ENCODE results near the gene PCDHGC3.

Gene PCDHGC3

GRCh38 chr5:141465351-141465750 lies 10.4 kb upstream of the PCDHGC3 start:
- Histone ChIP-seq H3K4me2 (ENCODE audit: low read length) (no peak overlapping the region), H3K79me2 (ENCODE audit: control insufficient read depth, low read length) (no peaks in the 10 kb centered on the region), H3K9me3 (ENCODE audit: control insufficient read depth, insufficient read depth, low read length) (no peaks in the 10 kb centered on the region), H3K36me3 (ENCODE audit: control insufficient read depth, low read length) (no peaks in the 10 kb centered on the region), H3K27me3 (ENCODE audit: control insufficient read depth, low read length) (no peaks in the 10 kb centered on the region), H3K4me3 (ENCODE audit: low read length) (no peak overlapping the region), H4K20me1 (ENCODE audit: control insufficient read depth, insufficient read depth, low read depth, low read length) (no peaks in the 10 kb centered on the region), H3K4me1 (ENCODE audit: control insufficient read depth, low read length) (peaks cover 4% of the 10 kb centered on the region), H3K27ac (ENCODE audit: low read depth, low read length) (no peak overlapping the region), H3F3A (ENCODE audit: control insufficient read depth, insufficient read depth) (no peaks in the 10 kb centered on the region), H3K9me2 (replicated peaks; ENCODE audit: control insufficient read depth, low read length) (no peaks in the 10 kb centered on the region)
- TF ChIP-seq EZH2phosphoT487 (IDR thresholded peaks at IDR 0.05; ENCODE audit: borderline replicate concordance, low read length) (no peak), CTCF (IDR thresholded peaks at IDR 0.05; ENCODE audit: low read depth, low read length, poor library complexity, severe bottlenecking) (no peak)

- H3K27me3 ChIP-seq (ENCODE audit: control insufficient read depth, low read length), result no peaks in the 10 kb centered on the region
- no peaks in the 10 kb centered on the region for H3K9me2 ChIP-seq (replicated peaks; ENCODE audit: control insufficient read depth, low read length)
- H3K36me3 ChIP-seq (ENCODE audit: control insufficient read depth, low read length), result peaks cover 51% of the 10 kb centered on the region
- peak overlapping the region; percentile 96 for H3K4me2 ChIP-seq (ENCODE audit: low read length)
- H3K27ac ChIP-seq (ENCODE audit: low read depth, low read length), result peak overlapping the region; percentile 50
- TF ChIP-seq CTCF (IDR thresholded peaks at IDR 0.05; ENCODE audit: low read depth, low read length, poor library complexity, severe bottlenecking) (no peak), EZH2phosphoT487 (IDR thresholded peaks at IDR 0.05; ENCODE audit: borderline replicate concordance, low read length) (no peak)
- H3F3A ChIP-seq (ENCODE audit: control insufficient read depth, insufficient read depth), result peaks cover 13% of the 10 kb centered on the region; the same call in 1 of the 2 replicates
- no peaks in the 10 kb centered on the region for H3K9me3 ChIP-seq (ENCODE audit: control insufficient read depth, insufficient read depth, low read length)
- H4K20me1 ChIP-seq (ENCODE audit: control insufficient read depth, insufficient read depth, low read depth, low read length), result 0 out of 2 replicates have a peak, but pooled peaks cover 7% of the 10 kb centered on the region
- H3K4me3 ChIP-seq (ENCODE audit: low read length), result peak overlapping the region; percentile 90
- H3K79me2 ChIP-seq (ENCODE audit: control insufficient read depth, low read length), result peaks cover 58% of the 10 kb centered on the region
- H3K4me1 ChIP-seq (ENCODE audit: control insufficient read depth, low read length), result peaks cover 52% of the 10 kb centered on the region
Measured at GRCh38 chr5:141476132-141476911, 556 bp downstream of the PCDHGC3 start.

GRCh38 chr5:141477044-141477575 lies 1.3 kb downstream of the PCDHGC3 start:
- no peak for TF ChIP-seq CTCF (IDR thresholded peaks at IDR 0.05; ENCODE audit: low read depth, low read length, poor library complexity, severe bottlenecking)
- TF ChIP-seq EZH2phosphoT487 (IDR thresholded peaks at IDR 0.05; ENCODE audit: borderline replicate concordance, low read length), result no peak
- Histone ChIP-seq H3K4me2 (ENCODE audit: low read length) (peak overlapping the region; percentile 96), H4K20me1 (ENCODE audit: control insufficient read depth, insufficient read depth, low read depth, low read length) (0 out of 2 replicates have a peak, but pooled peaks cover 7% of the 10 kb centered on the region), H3F3A (ENCODE audit: control insufficient read depth, insufficient read depth) (peaks cover 13% of the 10 kb centered on the region; the same call in 1 of the 2 replicates), H3K36me3 (ENCODE audit: control insufficient read depth, low read length) (peaks cover 56% of the 10 kb centered on the region), H3K4me1 (ENCODE audit: control insufficient read depth, low read length) (peaks cover 60% of the 10 kb centered on the region), H3K9me2 (replicated peaks; ENCODE audit: control insufficient read depth, low read length) (no peaks in the 10 kb centered on the region), H3K27me3 (ENCODE audit: control insufficient read depth, low read length) (no peaks in the 10 kb centered on the region), H3K27ac (ENCODE audit: low read depth, low read length) (peak overlapping the region; percentile 50), H3K9me3 (ENCODE audit: control insufficient read depth, insufficient read depth, low read length) (no peaks in the 10 kb centered on the region), H3K79me2 (ENCODE audit: control insufficient read depth, low read length) (peaks cover 66% of the 10 kb centered on the region), H3K4me3 (ENCODE audit: low read length) (peak overlapping the region; percentile 90)

All from DOHH2 (cell line).